ENCODE data around the gene SLC25A21. TPM values are rescaled to one million over a fixed set of nuclear protein-coding genes. Genes with fewer than 3 reads are reported as not detected.

SLC25A21 gene
- polyA plus RNA-seq, 1 experiment, result 1.5 TPM

GRCh38 chr14:36750244-36750643, 422.2 kb downstream of the SLC25A21 start:
- DNase-seq (ENCODE audit: low read depth, low spot score), result no peak
- ChIA-PET CTCF (interaction anchor here (0.6 kb wide), 1 partner anchor 400 kb away, joined by 3 read pairs; no protein-coding TSS in a partner anchor), POLR2A (no interaction called here)
- H3K27ac ChIP-seq (ENCODE audit: low read depth, low read length), result no peak overlapping the region
- no peaks in the 10 kb centered on the region for H3K27me3 ChIP-seq (ENCODE audit: control insufficient read depth, insufficient read depth, low read length)
- TF ChIP-seq CTCF (IDR thresholded peaks at IDR 0.05; ENCODE audit: low read depth, low read length), result no peak
- no peaks in the 10 kb centered on the region for H3K9me3 ChIP-seq (ENCODE audit: control insufficient read depth, insufficient read depth, low read length)
- H3K4me3 ChIP-seq (ENCODE audit: low read depth, low read length), result no peak overlapping the region

GRCh38 chr14:36748610-36749213, 423.7 kb downstream of the SLC25A21 start:
- CTCF ChIA-PET, result interaction anchor here (0.9 to 2.5 kb wide), 10 partner anchors 10 to 401 kb away, joined by 3 to 13 read pairs (median 4); no protein-coding TSS in a partner anchor

GRCh38 chr14:36747411-36748184, 424.8 kb downstream of the SLC25A21 start:
- POLR2A ChIA-PET, result no interaction called here
- H3K27ac ChIP-seq (ENCODE audit: low read depth, low read length), result no peak overlapping the region
- CTCF ChIA-PET, result interaction anchor here (0.6 to 2.5 kb wide), 18 partner anchors 10 to 402 kb away, joined by 3 to 13 read pairs (median 3); no protein-coding TSS in a partner anchor
- no peak for DNase-seq (ENCODE audit: low read depth, low spot score)
- no peaks in the 10 kb centered on the region for H3K9me3 ChIP-seq (ENCODE audit: control insufficient read depth, insufficient read depth, low read length)
- H3K27me3 ChIP-seq (ENCODE audit: control insufficient read depth, insufficient read depth, low read length), result no peaks in the 10 kb centered on the region
- no peak overlapping the region for H3K4me3 ChIP-seq (ENCODE audit: low read depth, low read length)
- peak; percentile 59 for TF ChIP-seq CTCF (IDR thresholded peaks at IDR 0.05; ENCODE audit: low read depth, low read length)

More at GRCh38 chr14:36748610-36749213, 423.7 kb downstream of the SLC25A21 start:
- H3K4me3 ChIP-seq (ENCODE audit: low read depth, low read length), result no peak overlapping the region
- H3K27me3 ChIP-seq (ENCODE audit: control insufficient read depth, insufficient read depth, low read length), result no peaks in the 10 kb centered on the region
- DNase-seq (ENCODE audit: low read depth, low spot score), result no peak
- H3K9me3 ChIP-seq (ENCODE audit: control insufficient read depth, insufficient read depth, low read length), result no peaks in the 10 kb centered on the region
- no peak for TF ChIP-seq CTCF (IDR thresholded peaks at IDR 0.05; ENCODE audit: low read depth, low read length)
- no peak overlapping the region for H3K27ac ChIP-seq (ENCODE audit: low read depth, low read length)
- POLR2A ChIA-PET, result no interaction called here

GRCh38 chr14:36746872-36747271, 425.5 kb downstream of the SLC25A21 start:
- no peak overlapping the region for H3K4me3 ChIP-seq (ENCODE audit: low read depth, low read length)
- no peak overlapping the region for H3K27ac ChIP-seq (ENCODE audit: low read depth, low read length)
- TF ChIP-seq CTCF (IDR thresholded peaks at IDR 0.05; ENCODE audit: low read depth, low read length), result no peak
- no peak for DNase-seq (ENCODE audit: low read depth, low spot score)
- H3K9me3 ChIP-seq (ENCODE audit: control insufficient read depth, insufficient read depth, low read length), result no peaks in the 10 kb centered on the region
- POLR2A ChIA-PET, result no interaction called here
- CTCF ChIA-PET, result interaction anchor here (1.1 to 2.5 kb wide), 6 partner anchors 9 to 357 kb away, joined by 3 to 13 read pairs (median 4); no protein-coding TSS in a partner anchor
- no peaks in the 10 kb centered on the region for H3K27me3 ChIP-seq (ENCODE audit: control insufficient read depth, insufficient read depth, low read length)

- H3K9me3 ChIP-seq (ENCODE audit: control insufficient read depth, insufficient read depth, low read length), result no peaks in the 10 kb centered on the region
- TF ChIP-seq CTCF (IDR thresholded peaks at IDR 0.05; ENCODE audit: low read depth, low read length), result no peak
- no peaks in the 10 kb centered on the region for H3K27me3 ChIP-seq (ENCODE audit: control insufficient read depth, insufficient read depth, low read length)
Observed at GRCh38 chr14:36741858-36742257, 430.5 kb downstream of the SLC25A21 start.

More at GRCh38 chr14:36741858-36742257, 430.5 kb downstream of the SLC25A21 start:
- Histone ChIP-seq H3K4me3 (ENCODE audit: low read depth, low read length) (no peak overlapping the region), H3K27ac (ENCODE audit: low read depth, low read length) (no peak overlapping the region)
- DNase-seq (ENCODE audit: low read depth, low spot score), result no peak
- ChIA-PET POLR2A (no interaction called here), CTCF (interaction anchor here (2.0 kb wide), 1 partner anchor 200 kb away, joined by 5 read pairs; no protein-coding TSS in a partner anchor)
